ENCODE data around the gene GRXCR1. TPM values are rescaled to one million over a fixed set of nuclear protein-coding genes. Genes with fewer than 3 reads are reported as not detected.

GRXCR1 gene
- total RNA-seq, 6 experiments from 2014 or later: not detected

DNA sequence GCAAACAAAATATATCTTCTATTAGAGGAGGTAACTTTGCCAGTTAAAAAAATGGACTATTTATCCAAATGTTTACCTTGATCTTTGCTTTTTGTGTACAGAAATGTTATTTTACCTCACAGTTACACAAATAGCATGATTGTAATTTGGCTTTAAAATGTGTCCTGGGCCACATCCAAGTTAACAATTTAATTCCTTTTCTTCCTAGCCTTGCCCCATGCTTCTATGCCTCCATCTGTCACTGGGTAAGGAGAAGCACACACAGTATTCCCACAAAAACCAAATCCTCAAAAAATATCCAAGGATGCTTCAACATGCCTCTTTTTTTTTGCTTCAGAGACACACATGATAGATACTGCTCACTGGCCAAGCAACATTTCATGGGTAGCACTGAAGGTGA lies 30.9 kb downstream of the GRXCR1 start:
- Mint-ChIP-seq H3K4me3 (no peak overlapping the region), H3K27me3 (ENCODE audit: insufficient read depth) (no peaks in the 10 kb centered on the region), H3K4me1 (ENCODE audit: low read depth) (no peaks in the 10 kb centered on the region), H3K9me3 (peaks cover 34% of the 10 kb centered on the region), H3K27ac (no peak overlapping the region), H3K36me3 (ENCODE audit: low read depth) (no peaks in the 10 kb centered on the region)
- DNase-seq: no peak
- TF ChIP-seq, protein P1, sequence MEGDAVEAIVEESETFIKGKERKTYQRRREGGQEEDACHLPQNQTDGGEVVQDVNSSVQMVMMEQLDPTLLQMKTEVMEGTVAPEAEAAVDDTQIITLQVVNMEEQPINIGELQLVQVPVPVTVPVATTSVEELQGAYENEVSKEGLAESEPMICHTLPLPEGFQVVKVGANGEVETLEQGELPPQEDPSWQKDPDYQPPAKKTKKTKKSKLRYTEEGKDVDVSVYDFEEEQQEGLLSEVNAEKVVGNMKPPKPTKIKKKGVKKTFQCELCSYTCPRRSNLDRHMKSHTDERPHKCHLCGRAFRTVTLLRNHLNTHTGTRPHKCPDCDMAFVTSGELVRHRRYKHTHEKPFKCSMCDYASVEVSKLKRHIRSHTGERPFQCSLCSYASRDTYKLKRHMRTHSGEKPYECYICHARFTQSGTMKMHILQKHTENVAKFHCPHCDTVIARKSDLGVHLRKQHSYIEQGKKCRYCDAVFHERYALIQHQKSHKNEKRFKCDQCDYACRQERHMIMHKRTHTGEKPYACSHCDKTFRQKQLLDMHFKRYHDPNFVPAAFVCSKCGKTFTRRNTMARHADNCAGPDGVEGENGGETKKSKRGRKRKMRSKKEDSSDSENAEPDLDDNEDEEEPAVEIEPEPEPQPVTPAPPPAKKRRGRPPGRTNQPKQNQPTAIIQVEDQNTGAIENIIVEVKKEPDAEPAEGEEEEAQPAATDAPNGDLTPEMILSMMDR (IDR thresholded peaks at IDR 0.05): no peak

DNA sequence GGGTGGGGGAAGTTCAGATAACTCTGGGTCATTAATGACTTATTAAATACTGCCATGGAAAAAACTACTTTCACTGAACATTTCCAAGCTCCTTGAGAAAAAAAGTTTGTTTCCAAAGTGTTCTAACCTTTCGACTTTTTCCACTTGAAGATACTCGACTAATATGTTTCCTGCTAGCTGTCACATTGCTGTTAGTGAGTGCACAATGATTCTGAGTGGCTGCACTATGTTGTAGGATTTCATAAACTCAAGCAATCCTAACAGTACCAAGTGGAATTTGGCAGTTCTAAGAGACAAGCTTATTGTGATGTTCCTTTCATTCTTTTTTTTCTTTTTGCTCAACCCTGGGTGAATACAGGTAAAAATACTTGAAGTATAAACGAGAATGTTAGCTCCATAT lies 33.4 kb downstream of the GRXCR1 start:
- no peaks in the 10 kb centered on the region for H3K27me3 Mint-ChIP-seq (ENCODE audit: insufficient read depth)
- peaks cover 40% of the 10 kb centered on the region for H3K9me3 Mint-ChIP-seq
- no peaks in the 10 kb centered on the region for H3K4me1 Mint-ChIP-seq (ENCODE audit: low read depth)
- no peak for DNase-seq
- H3K36me3 Mint-ChIP-seq (ENCODE audit: low read depth): no peaks in the 10 kb centered on the region
- TF ChIP-seq, protein P1 (IDR thresholded peaks at IDR 0.05): no peak
- no peak overlapping the region for H3K27ac Mint-ChIP-seq
- no peak overlapping the region for H3K4me3 Mint-ChIP-seq

DNA sequence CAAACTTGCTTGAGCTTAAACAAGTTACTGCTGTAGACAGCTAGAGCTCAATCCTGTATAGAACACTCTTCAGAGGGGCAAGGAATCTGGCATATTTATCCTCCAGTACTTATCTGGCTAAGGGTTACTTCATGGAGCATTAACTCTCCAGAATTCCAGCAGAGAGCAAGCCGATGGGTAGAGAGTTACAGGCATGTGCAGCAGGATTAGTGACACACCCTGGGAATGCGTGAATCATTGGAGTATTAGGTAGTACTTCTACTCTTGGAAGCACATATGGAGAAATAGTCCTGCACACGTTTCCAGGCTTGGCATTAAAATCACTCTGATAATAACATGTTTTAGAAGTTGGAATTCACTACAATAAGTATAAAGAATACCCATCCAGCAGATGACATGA lies 35.4 kb downstream of the GRXCR1 start:
- TF ChIP-seq, protein P1 (IDR thresholded peaks at IDR 0.05): no peak
- no peak for DNase-seq
- H3K36me3 Mint-ChIP-seq (ENCODE audit: low read depth): no peaks in the 10 kb centered on the region
- H3K4me3 Mint-ChIP-seq: no peak overlapping the region
- H3K27ac Mint-ChIP-seq: no peak overlapping the region
- no peaks in the 10 kb centered on the region for H3K27me3 Mint-ChIP-seq (ENCODE audit: insufficient read depth)
- H3K4me1 Mint-ChIP-seq (ENCODE audit: low read depth): no peaks in the 10 kb centered on the region
- peaks cover 48% of the 10 kb centered on the region for H3K9me3 Mint-ChIP-seq

DNA sequence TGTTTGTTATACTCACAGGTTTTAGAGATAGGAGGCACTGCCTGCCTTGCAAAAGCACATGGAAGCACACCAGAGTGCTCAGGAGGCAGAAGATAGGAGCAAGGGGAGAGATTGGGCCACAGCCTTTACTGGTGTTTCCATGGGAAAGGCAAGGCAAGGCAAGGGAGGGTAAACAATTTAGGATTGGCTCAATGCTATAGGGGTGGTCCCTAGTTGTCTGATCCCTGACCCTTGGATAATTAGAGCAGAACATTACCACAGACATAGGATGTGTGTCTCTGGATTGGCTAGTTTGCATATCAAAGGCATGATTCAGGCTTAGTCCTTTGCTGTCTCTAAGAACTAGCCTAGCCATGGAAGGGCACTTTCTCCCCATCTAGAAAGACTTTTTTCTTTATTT lies 36.1 kb downstream of the GRXCR1 start:
- Mint-ChIP-seq H3K4me1 (ENCODE audit: low read depth) (no peaks in the 10 kb centered on the region), H3K27ac (no peak overlapping the region)

DNA sequence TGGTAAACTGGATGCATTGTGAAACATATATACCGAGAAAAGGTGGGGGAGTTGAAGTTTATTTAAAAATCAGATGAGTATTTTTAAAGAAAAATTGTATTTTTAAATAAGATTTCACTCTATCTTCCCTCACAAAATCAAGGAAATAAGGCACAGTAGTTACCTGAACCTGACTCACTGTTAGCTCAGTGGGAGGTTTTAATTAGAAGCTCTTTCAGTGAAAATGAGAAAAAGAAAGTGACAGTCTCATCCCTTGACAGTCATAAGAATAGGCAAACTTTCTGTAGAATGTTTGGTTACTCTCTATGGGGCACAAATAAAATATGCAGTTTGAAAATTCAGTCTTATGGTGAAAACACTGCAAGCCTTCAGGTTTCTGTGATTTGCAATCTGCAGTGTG lies 49.7 kb downstream of the GRXCR1 start:
- Mint-ChIP-seq H3K27me3 (ENCODE audit: insufficient read depth) (peaks cover 1% of the 10 kb centered on the region; the same call in 1 of the 2 replicates), H3K4me1 (ENCODE audit: low read depth) (no peaks in the 10 kb centered on the region)
- DNase-seq: no peak

More for the DNA sequence above, 36.1 kb downstream of the GRXCR1 start:
- peaks cover 48% of the 10 kb centered on the region for H3K9me3 Mint-ChIP-seq
- H3K4me3 Mint-ChIP-seq: no peak overlapping the region
- TF ChIP-seq, protein P1 (IDR thresholded peaks at IDR 0.05): no peak
- DNase-seq: no peak
- H3K36me3 Mint-ChIP-seq (ENCODE audit: low read depth): no peaks in the 10 kb centered on the region
- H3K27me3 Mint-ChIP-seq (ENCODE audit: insufficient read depth): no peaks in the 10 kb centered on the region

More for the DNA sequence above, 49.7 kb downstream of the GRXCR1 start:
- Mint-ChIP-seq H3K36me3 (ENCODE audit: low read depth) (no peaks in the 10 kb centered on the region), H3K27ac (no peak overlapping the region), H3K4me3 (no peak overlapping the region), H3K9me3 (peaks cover 39% of the 10 kb centered on the region)
- TF ChIP-seq, protein P1 (IDR thresholded peaks at IDR 0.05): no peak

All from HFFc6 (cell line).